A673 (cell line): ENCODE measurements around the gene ARL3. TPM values are rescaled to one million over a fixed set of nuclear protein-coding genes. Genes with fewer than 3 reads are reported as not detected.

ENCODE experiments used
- BruUV-seq: library from RNA; stranded (reverse); fragments of 400-500 nt; replicated peaks from 2 replicates; lab custom pipeline; 2021; lab: Mats Ljungman, UMichigan
- CTCF ChIA-PET: fragments of 300-600 bp; sonication (Branson Sonifier 250); formaldehyde crosslinking; loops from one replicate; lab custom pipeline; 2022; ENCODE audit warnings: antibody characterized with exemption; lab: Charles Lee
- POLR2A ChIA-PET: fragments of 300-600 bp; sonication (Branson Sonifier 250); formaldehyde crosslinking; loops from one replicate; lab custom pipeline; 2022; ENCODE audit warnings: antibody characterized with exemption; ENCODE audit not compliant: low non-redundant PET; lab: Charles Lee
- DNase-seq: peaks from one replicate; pipeline ENCODE4 v3.0.0-alpha.2; 2015; ENCODE audit warnings: low spot score
- H3K27ac ChIP-seq: fragments of 200-600 bp; sonication (generic); 2 replicates; pipeline ENCODE4 v1.5.1; 2016; ENCODE audit warnings: mixed run types, low read depth, mild to moderate bottlenecking, mixed read lengths, antibody characterized with exemption, low read length; ENCODE audit not compliant: poor library complexity, severe bottlenecking
- H3K27me3 ChIP-seq: fragments of 200-600 bp; sonication (generic); replicated peaks from 2 replicates; pipeline ENCODE4 v1.6.1; 2017; ENCODE audit warnings: mixed run types, low read depth, mild to moderate bottlenecking, mixed read lengths, antibody characterized with exemption, low read length; ENCODE audit not compliant: insufficient read depth, poor library complexity
- H3K36me3 ChIP-seq: fragments of 200-600 bp; sonication (generic); 2 replicates; pipeline ENCODE4 v1.6.1; 2016; ENCODE audit warnings: mixed run types, mild to moderate bottlenecking, mixed read lengths, antibody characterized with exemption, low read length; ENCODE audit not compliant: insufficient read depth, poor library complexity, severe bottlenecking
- H3K4me1 ChIP-seq: fragments of 200-600 bp; sonication (generic); 2 replicates; pipeline ENCODE4 v1.6.1; 2017; ENCODE audit warnings: mixed run types, mild to moderate bottlenecking, mixed read lengths, antibody characterized with exemption, low read length; ENCODE audit not compliant: insufficient read depth, poor library complexity, severe bottlenecking
- H3K4me3 ChIP-seq: fragments of 200-600 bp; sonication (generic); 2 replicates; pipeline ENCODE4 v1.5.1; 2016; ENCODE audit warnings: low read depth, mixed run types, mild to moderate bottlenecking, mixed read lengths, low read length; ENCODE audit not compliant: poor library complexity, severe bottlenecking
- H3K9me3 ChIP-seq: fragments of 200-600 bp; sonication (generic); 2 replicates; pipeline ENCODE4 v1.6.1; 2016; ENCODE audit warnings: mixed run types, low read depth, mild to moderate bottlenecking, mixed read lengths, antibody characterized with exemption, low read length; ENCODE audit not compliant: poor library complexity, severe bottlenecking
- EZH2 ChIP-seq: fragments of 200-600 bp; sonication (generic); IDR thresholded peaks from 2 replicates; pipeline ENCODE4 v1.6.1; 2017; ENCODE audit warnings: borderline replicate concordance, low read depth, mild to moderate bottlenecking, mixed read lengths, antibody characterized with exemption, low read length; ENCODE audit not compliant: poor library complexity, severe bottlenecking
- intact Hi-C: fragments of 100-400 bp; cut with micrococcal nuclease; formaldehyde crosslinking; loops from one replicate; pipeline ENCODE4 v1.10.0; 2022; ENCODE audit not compliant: unreplicated experiment
- total RNA-seq: library from RNA; stranded (reverse); gene quantifications from 2 replicates; pipeline ENCODE4 v1.2.3, GENCODE V29; 2021
- TF ChIP-seq, protein P1 (sequence below): fragments of 300-800, 200-600 bp; sonication (generic); conservative IDR thresholded peaks from 2 replicates; pipeline ENCODE4 v1.5.1; 2017; ENCODE audit warnings: low read depth, mild to moderate bottlenecking, antibody characterized with exemption, low read length, moderate library complexity, mixed read lengths

Gene ARL3
- total RNA-seq, 1 experiment from 2014 or later: 14.9 TPM

DNA sequence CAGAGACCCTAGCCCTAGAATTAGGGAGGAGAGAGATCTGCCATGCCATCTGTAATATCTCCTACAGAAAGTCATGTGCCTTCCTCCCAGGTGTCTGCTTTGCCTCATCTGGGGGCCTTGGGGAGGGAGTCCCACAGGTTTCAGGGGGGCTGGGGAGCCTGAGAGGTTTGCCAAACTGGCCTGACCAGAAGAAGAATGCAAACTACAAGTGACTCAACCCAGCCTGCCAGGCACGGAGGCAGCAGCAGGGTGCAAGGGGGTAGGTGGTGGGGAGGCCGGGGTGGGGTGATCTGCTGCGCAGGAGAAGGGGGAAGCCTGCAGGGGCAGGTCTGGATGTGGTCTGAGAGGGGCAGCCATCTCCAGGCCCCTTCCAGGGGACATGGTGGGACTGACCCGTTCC is 79.5 kb downstream of the ARL3 start:
- TF ChIP-seq EZH2: no peak
- TF ChIP-seq, protein P1, sequence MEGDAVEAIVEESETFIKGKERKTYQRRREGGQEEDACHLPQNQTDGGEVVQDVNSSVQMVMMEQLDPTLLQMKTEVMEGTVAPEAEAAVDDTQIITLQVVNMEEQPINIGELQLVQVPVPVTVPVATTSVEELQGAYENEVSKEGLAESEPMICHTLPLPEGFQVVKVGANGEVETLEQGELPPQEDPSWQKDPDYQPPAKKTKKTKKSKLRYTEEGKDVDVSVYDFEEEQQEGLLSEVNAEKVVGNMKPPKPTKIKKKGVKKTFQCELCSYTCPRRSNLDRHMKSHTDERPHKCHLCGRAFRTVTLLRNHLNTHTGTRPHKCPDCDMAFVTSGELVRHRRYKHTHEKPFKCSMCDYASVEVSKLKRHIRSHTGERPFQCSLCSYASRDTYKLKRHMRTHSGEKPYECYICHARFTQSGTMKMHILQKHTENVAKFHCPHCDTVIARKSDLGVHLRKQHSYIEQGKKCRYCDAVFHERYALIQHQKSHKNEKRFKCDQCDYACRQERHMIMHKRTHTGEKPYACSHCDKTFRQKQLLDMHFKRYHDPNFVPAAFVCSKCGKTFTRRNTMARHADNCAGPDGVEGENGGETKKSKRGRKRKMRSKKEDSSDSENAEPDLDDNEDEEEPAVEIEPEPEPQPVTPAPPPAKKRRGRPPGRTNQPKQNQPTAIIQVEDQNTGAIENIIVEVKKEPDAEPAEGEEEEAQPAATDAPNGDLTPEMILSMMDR: no peak
- H3K27ac ChIP-seq: peak overlapping the region; percentile 30
- POLR2A ChIA-PET: no interaction called here
- CTCF ChIA-PET: no interaction called here
- H3K4me3 ChIP-seq: no peak overlapping the region
- no peaks in the 10 kb centered on the region for H3K36me3 ChIP-seq
- intact Hi-C loops: no loop called here
- no peaks in the 10 kb centered on the region for H3K9me3 ChIP-seq
- no peaks in the 10 kb centered on the region for H3K27me3 ChIP-seq
- DNase-seq: no peak
- BruUV-seq: no TSS peak
- H3K4me1 ChIP-seq: peaks cover 12% of the 10 kb centered on the region

DNA sequence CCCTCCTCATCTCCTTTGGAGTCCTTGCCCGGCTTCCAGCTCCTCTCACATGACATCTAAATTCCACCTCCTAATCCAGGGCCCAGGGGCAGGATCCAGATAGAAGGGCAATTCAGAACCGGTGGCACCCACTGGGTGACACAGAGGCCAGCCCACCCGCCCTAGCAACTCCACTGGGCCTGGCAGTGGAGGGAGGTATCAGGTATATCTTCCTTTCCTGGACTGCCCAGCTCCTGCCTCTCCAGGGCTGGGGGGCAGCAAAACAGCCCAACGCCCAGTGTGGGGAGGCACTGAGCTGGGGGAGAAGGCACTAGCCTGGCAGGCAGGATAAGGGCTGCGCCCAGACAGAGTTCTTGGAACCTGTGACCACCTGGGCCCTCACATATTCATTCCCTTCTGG is 80.3 kb downstream of the ARL3 start:
- POLR2A ChIA-PET: no interaction called here
- no TSS peak for BruUV-seq
- H3K27me3 ChIP-seq: no peaks in the 10 kb centered on the region
- peaks cover 12% of the 10 kb centered on the region for H3K4me1 ChIP-seq
- no peak for DNase-seq
- no peaks in the 10 kb centered on the region for H3K9me3 ChIP-seq
- TF ChIP-seq, protein P1: no peak
- TF ChIP-seq EZH2: no peak
- intact Hi-C loops: no loop called here
- CTCF ChIA-PET: no interaction called here
- no peaks in the 10 kb centered on the region for H3K36me3 ChIP-seq
- H3K27ac ChIP-seq: peak overlapping the region; percentile 71
- H3K4me3 ChIP-seq: no peak overlapping the region

DNA sequence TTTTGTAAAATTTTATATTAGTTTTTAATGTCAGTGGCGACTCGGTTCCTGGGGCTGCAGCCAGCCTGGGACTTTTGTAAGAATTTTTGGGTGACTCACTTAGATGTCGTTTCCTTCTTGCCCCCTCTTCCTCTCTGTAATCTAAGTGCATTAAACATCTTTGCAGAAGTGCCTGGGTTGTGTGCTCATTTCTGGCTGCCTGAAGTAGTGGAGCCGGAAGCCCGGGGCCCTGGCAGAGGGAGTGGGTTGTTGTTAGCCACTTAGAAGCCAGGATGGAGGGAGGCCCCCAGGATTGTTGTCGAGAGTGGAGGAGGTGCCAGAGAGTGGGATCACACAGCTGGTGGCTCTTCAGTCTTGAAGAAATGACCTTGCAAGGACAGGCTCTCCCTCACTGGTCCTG is 80.9 kb downstream of the ARL3 start:
- Histone ChIP-seq H3K36me3 (no peaks in the 10 kb centered on the region), H3K9me3 (no peaks in the 10 kb centered on the region), H3K27ac (peak overlapping the region; percentile 71), H3K4me3 (no peak overlapping the region), H3K27me3 (no peaks in the 10 kb centered on the region), H3K4me1 (peaks cover 12% of the 10 kb centered on the region)
- no TSS peak for BruUV-seq
- CTCF ChIA-PET: no interaction called here
- TF ChIP-seq EZH2: no peak
- POLR2A ChIA-PET: no interaction called here
- peak; percentile 44 for DNase-seq
- intact Hi-C loops: no loop called here
